ENCODE measurements around the gene GID8. TPM values are rescaled to one million over a fixed set of nuclear protein-coding genes. Genes with fewer than 3 reads are reported as not detected.

GID8 gene
- total and polyA plus RNA-seq, 2 of the 13 experiments (the other 11 are each of a cell fraction or from before 2014, with no cell fraction given) = 39.6 to 59.8 TPM

DNA sequence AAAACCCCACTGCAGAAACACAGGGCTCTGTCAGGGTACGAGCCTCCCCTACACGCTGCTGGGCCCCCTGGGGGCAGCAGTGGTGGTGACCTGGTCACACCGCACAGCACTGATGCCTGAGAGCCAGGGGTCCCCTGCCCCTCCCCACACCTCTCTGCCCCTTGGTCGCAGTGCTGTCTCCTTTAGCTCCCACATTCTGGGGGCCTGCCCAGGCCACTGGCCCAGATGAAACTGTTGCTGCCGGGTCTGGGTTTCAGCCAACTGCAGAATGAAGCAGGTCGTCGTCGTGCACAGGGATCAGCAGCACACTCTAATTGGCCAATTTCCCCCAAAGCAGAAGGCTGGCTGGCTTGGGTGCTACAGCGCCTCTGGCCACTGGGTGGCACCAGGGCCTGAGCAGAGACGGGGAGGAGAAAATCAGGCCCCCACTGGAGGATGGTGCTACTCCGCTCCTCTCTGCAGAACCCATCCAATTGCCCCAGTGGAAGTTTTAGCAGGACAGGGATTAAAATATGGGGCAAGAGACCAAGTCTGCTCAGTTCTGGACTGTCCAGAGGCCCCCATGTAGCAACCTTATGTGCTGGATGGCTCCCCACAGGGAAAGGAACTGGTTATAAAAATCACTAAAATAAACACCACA lies 37.8 kb upstream of the GID8 start (continued):
- TF ChIP-seq SALL2 (CRISPR knock-in tag; IDR thresholded peaks at IDR 0.05) = peak; percentile 95
- TF ChIP-seq ZNF280B (CRISPR knock-in tag; IDR thresholded peaks at IDR 0.05; ENCODE audit: borderline replicate concordance) = peak; percentile 96
- peak; percentile 45; the same call in 1 of the 2 replicates for TF ChIP-seq ZNF749 (CRISPR knock-in tag; IDR thresholded peaks at IDR 0.05; ENCODE audit: borderline replicate concordance)
- no peak for TF ChIP-seq ZNF383 (CRISPR knock-in tag; IDR thresholded peaks at IDR 0.05; ENCODE audit: borderline replicate concordance)
- peak; percentile 91; the same call in 1 of the 2 replicates for TF ChIP-seq ZNF674 (CRISPR knock-in tag; IDR thresholded peaks at IDR 0.05; ENCODE audit: low read depth)
- TF ChIP-seq ARNT2 (CRISPR knock-in tag; IDR thresholded peaks at IDR 0.05; ENCODE audit: low read depth) = peak; percentile 88
- peak; percentile 77; the same call in 1 of the 2 replicates for TF ChIP-seq ZBTB2 (CRISPR knock-in tag; IDR thresholded peaks at IDR 0.05; ENCODE audit: low read depth)
- no peak for TF ChIP-seq IRX3 (CRISPR knock-in tag; IDR thresholded peaks at IDR 0.05; ENCODE audit: borderline replicate concordance, low read depth)
- TF ChIP-seq ZNF546 (CRISPR knock-in tag; conservative IDR thresholded peaks at IDR 0.05) = peak; percentile 70; the same call in 1 of the 2 replicates
- no peak for TF ChIP-seq NFIC (IDR thresholded peaks at IDR 0.05; ENCODE audit: low read length)
- peak; percentile 80; the same call in 1 of the 2 replicates for TF ChIP-seq ZBTB20 (CRISPR knock-in tag; IDR thresholded peaks at IDR 0.05; ENCODE audit: borderline replicate concordance, low read depth)
- TF ChIP-seq ZNF570 (CRISPR knock-in tag; IDR thresholded peaks at IDR 0.05; ENCODE audit: borderline replicate concordance) = no peak
- TF ChIP-seq TBP (CRISPR knock-in tag; IDR thresholded peaks at IDR 0.05) = 0 out of 2 replicates have a peak, but pooled peaks have one; percentile 39
- TF ChIP-seq BCLAF1 (IDR thresholded peaks at IDR 0.05) = no peak
- peak; percentile 50 for TF ChIP-seq HHEX (CRISPR knock-in tag; IDR thresholded peaks at IDR 0.05)
- TF ChIP-seq ZNF333 (CRISPR knock-in tag; IDR thresholded peaks at IDR 0.05; ENCODE audit: borderline replicate concordance) = no peak; the same call in 1 of the 2 replicates
- no peak for TF ChIP-seq ZNF33A (CRISPR knock-in tag; IDR thresholded peaks at IDR 0.05; ENCODE audit: borderline replicate concordance)
- TF ChIP-seq MYNN (CRISPR knock-in tag; IDR thresholded peaks at IDR 0.05; ENCODE audit: low read depth) = no peak
- TF ChIP-seq, protein P1, sequence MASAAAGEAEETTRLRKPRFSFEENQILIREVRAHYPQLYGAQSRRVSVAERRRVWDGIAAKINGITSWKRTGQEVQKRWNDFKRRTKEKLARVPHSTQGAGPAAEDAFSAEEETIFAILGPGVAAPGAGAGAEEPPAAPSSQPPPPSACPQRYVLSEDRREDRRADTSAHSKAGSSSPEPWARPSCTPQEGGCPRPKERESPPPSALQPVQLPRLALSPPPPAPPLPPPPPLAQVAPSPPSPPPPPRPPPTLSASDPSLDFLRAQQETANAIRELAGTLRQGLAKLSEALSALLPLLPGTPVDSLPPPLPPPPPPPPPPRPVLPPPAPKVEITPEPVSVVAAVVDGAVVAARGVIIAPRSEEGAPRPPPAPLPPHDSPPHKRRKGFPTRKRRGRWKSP (CRISPR knock-in tag; IDR thresholded peaks at IDR 0.05) = peak; percentile 80
